ENCODE data around the gene TRIM2. TPM values are rescaled to one million over a fixed set of nuclear protein-coding genes. Genes with fewer than 3 reads are reported as not detected.

The TRIM2 gene
- total and polyA plus RNA-seq, 2 of the 8 experiments (the other 6 are each of a cell fraction or from before 2014, with no cell fraction given), result 34.0 to 59.8 TPM

DNA sequence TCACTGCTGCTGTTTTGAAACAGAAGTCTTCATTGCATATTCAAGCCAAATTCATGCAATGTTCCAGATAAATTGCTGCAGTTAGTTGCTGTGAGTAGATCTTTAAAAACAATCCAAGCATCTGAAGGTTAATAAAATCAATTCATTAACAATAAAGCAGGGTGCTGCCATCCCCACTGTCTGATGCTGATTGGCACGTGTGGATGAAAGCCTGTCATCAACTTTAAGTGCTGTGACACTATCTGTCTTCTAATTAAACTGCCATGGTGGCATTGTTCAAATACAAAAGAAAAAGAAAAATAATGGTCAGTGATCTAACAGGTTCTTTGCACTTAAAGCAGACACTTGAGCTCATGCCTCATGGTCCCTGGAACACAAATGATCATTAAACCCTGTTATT is 77.2 kb downstream of the TRIM2 start:
- H2BK15ac ChIP-seq (ENCODE audit: low read length), result no peak overlapping the region
- H4K20me1 ChIP-seq (replicated peaks in 1 of 2; ENCODE audit: control insufficient read depth in 1 of 2, insufficient read depth in 2 of 2, low read length in 2 of 2), result no peaks in the 10 kb centered on the region
- H4K5ac ChIP-seq (ENCODE audit: insufficient read length, low read depth, low read length), result no peak overlapping the region
- peaks cover 0 to 36% (median 17%) of the 10 kb centered on the region in 4 experiments; a peak in 6 of 8 replicates for H3K36me3 ChIP-seq (ENCODE audit: control insufficient read depth in 2 of 4, insufficient read depth in 4 of 4, low read length in 3 of 4)
- no peak overlapping the region for H2AFZ ChIP-seq (ENCODE audit: low read length)
- H4K8ac ChIP-seq (ENCODE audit: extremely low read depth, insufficient read depth, low read length), result no peak overlapping the region
- FAIRE-seq (no peak), DNase-seq (ENCODE audit: low read depth in 1 of 2, low spot score in 2 of 2) (no peak)
- no peak overlapping the region for H2BK20ac ChIP-seq (ENCODE audit: low read length)
- H3K4me1 ChIP-seq (replicated peaks in 1 of 4; ENCODE audit: control insufficient read depth in 3 of 4, insufficient read depth in 4 of 4, low read length in 3 of 4), result no peaks in the 10 kb centered on the region
- H3K9ac ChIP-seq (replicated peaks in 1 of 4; ENCODE audit: extremely low read depth in 1 of 4, low read depth in 3 of 4, low read length in 3 of 4), result no peak overlapping the region
- H3K14ac ChIP-seq (ENCODE audit: insufficient read length), result no peak overlapping the region
- H2BK12ac ChIP-seq (ENCODE audit: low read depth, low read length), result no peak overlapping the region
- H3K27me3 ChIP-seq (replicated peaks in 1 of 4; ENCODE audit: control insufficient read depth in 3 of 4, extremely low read depth in 1 of 4, insufficient read depth in 3 of 4, low read length in 3 of 4), result no peaks in the 10 kb centered on the region
- H3K4me3 ChIP-seq (ENCODE audit: extremely low read depth in 1 of 4, insufficient read depth in 2 of 4, low read depth in 3 of 4, low read length in 4 of 4), result no peak overlapping the region
- H3K56ac ChIP-seq (replicated peaks; ENCODE audit: insufficient read length, low read depth, low read length), result no peak overlapping the region
- no peak overlapping the region for H4K91ac ChIP-seq (replicated peaks; ENCODE audit: insufficient read length, low read length)
- 96% methylated on average over 1 of the region's 1 CpG; no CpG with 5 or more reads in 1 of the 2 experiments for WGBS, 2 experiments (ENCODE audit: extremely low coverage in 1 of 2, insufficient coverage in 1 of 2, insufficient read length in 1 of 2, insufficient replicate concordance in 2 of 2, low coverage in 1 of 2, low lambda C conversion rate in 2 of 2, missing lambda C conversion rate in 1 of 2)
- no peak overlapping the region for H3K27ac ChIP-seq (ENCODE audit: low read depth, low read length)
- H2BK120ac ChIP-seq (replicated peaks; ENCODE audit: low read depth, low read length), result no peak overlapping the region
- H3K18ac ChIP-seq (ENCODE audit: extremely low read depth, low read length), result no peak overlapping the region
- H3K23me2 ChIP-seq (ENCODE audit: low read depth, low read length), result no peaks in the 10 kb centered on the region
- no peak overlapping the region for H2AK5ac ChIP-seq (ENCODE audit: low read depth, low read length)
- peaks cover 3 to 8% of the 10 kb centered on the region in 2 experiments; a peak in 2 of 4 replicates for H3K9me3 ChIP-seq (ENCODE audit: insufficient read depth in 2 of 2, low read depth in 1 of 2, low read length in 1 of 2)
- TF ChIP-seq CHD2 (IDR thresholded peaks at IDR 0.05; ENCODE audit: low read length) (no peak), SUZ12 (IDR thresholded peaks at IDR 0.05; ENCODE audit: low read length) (no peak), PHF8 (conservative IDR thresholded peaks at IDR 0.05; ENCODE audit: low read depth, low read length) (no peak), CBX5 (IDR thresholded peaks at IDR 0.05; ENCODE audit: low read depth, low read length) (no peak)
- no peak overlapping the region for H3K23ac ChIP-seq (ENCODE audit: insufficient read length)
- H2BK5ac ChIP-seq (ENCODE audit: low read depth, low read length), result no peak overlapping the region
- POLR2A ChIA-PET (ENCODE audit: partially characterized antibody), result no interaction called here
- H3K79me1 ChIP-seq (ENCODE audit: low read depth, low read length), result no peaks in the 10 kb centered on the region
- CTCF ChIA-PET (ENCODE audit: partially characterized antibody), result interaction anchor here (0.9 to 1.4 kb wide), 5 partner anchors 17 to 254 kb away, joined by 3 to 5 read pairs (median 3); no protein-coding TSS in a partner anchor
- 0 out of 4 replicates have a peak, but pooled peaks cover 0 to 2% of the 10 kb centered on the region in 2 experiments for H3K79me2 ChIP-seq (ENCODE audit: control insufficient read depth in 1 of 2, insufficient read depth in 2 of 2, low read length in 2 of 2)
- no peak overlapping the region for H3K4me2 ChIP-seq (ENCODE audit: insufficient read depth in 1 of 2, low read depth in 2 of 2, low read length in 2 of 2)
- no peak overlapping the region for H3K4ac ChIP-seq (replicated peaks; ENCODE audit: insufficient read length, low read depth, low read length)
